HCT116 (cell line): ENCODE results near the gene BEX4. TPM values are rescaled to one million over a fixed set of nuclear protein-coding genes. Genes with fewer than 3 reads are reported as not detected.

Source experiments
- ATAC-seq: fragments of 200-7000 bp; cut with Tn5 transposase; 2 replicates; pipeline ENCODE4 v1.9.1; 2020; ENCODE audit warnings: mild to moderate bottlenecking, moderate library complexity
- BruUV-seq: library from RNA; stranded (reverse); fragments of 400-500 nt; replicated peaks from 2 replicates; lab custom pipeline; 2021; lab: Mats Ljungman, UMichigan
- CTCF ChIA-PET: fragments of 300-600 bp; sonication (Branson Sonifier 250); formaldehyde crosslinking; loops from one replicate; lab custom pipeline; 2021; ENCODE audit warnings: antibody characterized with exemption; lab: Charles Lee
- POLR2A ChIA-PET: fragments of 300-600, 350-600 bp; sonication (Branson Sonifier 250); formaldehyde crosslinking; loops from one replicate; lab custom pipeline; 2021; ENCODE audit warnings: antibody characterized with exemption; lab: Charles Lee
- RAD21 ChIA-PET, 2 experiments: fragments of 300-600 bp; sonication (Branson Sonifier 250); formaldehyde crosslinking; loops; one replicate each; lab custom pipeline; 2023; ENCODE audit warnings: low total read pairs in 2 of 2; ENCODE audit not compliant: uncharacterized antibody in 2 of 2, unreplicated experiment in 2 of 2, low non-redundant PET in 1 of 2; lab: Charles Lee
- DNase-seq: peaks from one replicate; pipeline ENCODE4 v3.0.0-alpha.2; 2010; ENCODE audit warnings: low read depth, low spot score
- H2AFZ ChIP-seq: fragments of 200-600 bp; shearing (Covaris generic), sonication (generic); 2 replicates; pipeline ENCODE4 v1.6.1; 2017; ENCODE audit warnings: low read depth, mixed run types, mixed read lengths, antibody characterized with exemption, low read length; ENCODE audit not compliant: poor library complexity, severe bottlenecking
- H3K27ac ChIP-seq: 2 replicates; pipeline ENCODE4 v1.5.1; 2012; ENCODE audit warnings: low read depth, low read length
- H3K27me3 ChIP-seq: fragments of 200-600 bp; sonication (generic); 2 replicates; pipeline ENCODE4 v1.6.1; 2016; ENCODE audit warnings: mixed run types, low read length, mixed read lengths; ENCODE audit not compliant: insufficient read depth
- H3K36me3 ChIP-seq, 2 experiments: fragments of 200-500 bp in 1 of 2; fragments of 200-600 bp in 1 of 2; sonication (Bioruptor generic) in 1 of 2; sonication (generic) in 1 of 2; 2 replicates each; pipeline versions ENCODE4 v1.5.1 to v1.6.1; 2014 to 2016; ENCODE audit warnings: low read length in 2 of 2, inconsistent platforms in 1 of 2, mixed read lengths in 1 of 2, mixed run types in 1 of 2; ENCODE audit not compliant: insufficient read depth in 2 of 2, control insufficient read depth in 1 of 2
- H3K4me1 ChIP-seq, 2 experiments: fragments of 200-600 bp in 1 of 2; sonication (generic) in 1 of 2; 2 replicates each; pipeline versions ENCODE4 v1.5.1 to v1.6.1; 2012 to 2017; ENCODE audit warnings: low read length in 2 of 2, inconsistent platforms in 1 of 2, mild to moderate bottlenecking in 1 of 2, mixed read lengths in 1 of 2, mixed run types in 1 of 2, moderate library complexity in 1 of 2; ENCODE audit not compliant: insufficient read depth in 2 of 2, control insufficient read depth in 1 of 2
- H3K4me2 ChIP-seq: fragments of 200-600 bp; sonication (generic); 2 replicates; pipeline ENCODE4 v1.6.1; 2017; ENCODE audit warnings: mixed run types, low read length, mixed read lengths
- H3K4me3 ChIP-seq, 2 experiments: fragments of 200-600 bp in 1 of 2; sonication (generic) in 1 of 2; replicated peaks in 1 of 2; 2 replicates each; pipeline ENCODE4 v1.5.1; 2011 to 2016; ENCODE audit warnings: low read length in 2 of 2, control low read depth in 1 of 2, low read depth in 1 of 2, mild to moderate bottlenecking in 1 of 2, mixed read lengths in 1 of 2, mixed run types in 1 of 2
- H3K79me2 ChIP-seq: fragments of 200-600 bp; sonication (generic); 2 replicates; pipeline ENCODE4 v1.6.1; 2017; ENCODE audit warnings: mild to moderate bottlenecking, mixed run types, low read length, moderate library complexity, mixed read lengths; ENCODE audit not compliant: insufficient read depth
- H3K9ac ChIP-seq: fragments of 200-600 bp; sonication (generic); 2 replicates; pipeline ENCODE4 v1.6.1; 2016; ENCODE audit warnings: low read length, mixed read lengths
- H3K9me2 ChIP-seq: fragments of 200-600 bp; sonication (generic), shearing (Covaris generic); 2 replicates; pipeline ENCODE4 v1.6.1; 2017; ENCODE audit warnings: mixed run types, mild to moderate bottlenecking, moderate library complexity; ENCODE audit not compliant: insufficient read depth
- H3K9me3 ChIP-seq, 2 experiments: fragments of 200-500 bp in 1 of 2; fragments of 200-600 bp in 1 of 2; sonication (Bioruptor generic) in 1 of 2; sonication (generic) in 1 of 2; 2 replicates each; pipeline ENCODE4 v1.6.1; 2014 to 2017; ENCODE audit warnings: low read length in 2 of 2, mixed read lengths in 2 of 2, inconsistent platforms in 1 of 2, low read depth in 1 of 2, mild to moderate bottlenecking in 1 of 2, mixed run types in 1 of 2, moderate library complexity in 1 of 2; ENCODE audit not compliant: control insufficient read depth in 1 of 2, insufficient read depth in 1 of 2
- H4K20me1 ChIP-seq: fragments of 200-600 bp; sonication (generic), shearing (Covaris generic); 2 replicates; pipeline ENCODE4 v1.6.1; 2017; ENCODE audit warnings: mixed run types, mild to moderate bottlenecking, moderate library complexity; ENCODE audit not compliant: insufficient read depth
- CBX3 ChIP-seq: IDR thresholded peaks from 2 replicates; pipeline ENCODE4 v1.6.1; 2012; ENCODE audit warnings: low read depth
- EGR1 ChIP-seq: IDR thresholded peaks from 2 replicates; pipeline ENCODE4 v1.6.1; 2012; ENCODE audit warnings: low read depth
- ELF1 ChIP-seq: IDR thresholded peaks from 2 replicates; pipeline ENCODE4 v1.6.1; 2012; ENCODE audit warnings: low read depth, borderline replicate concordance
- EZH2 ChIP-seq: fragments of 200-600 bp; sonication (generic); IDR thresholded peaks from 2 replicates; pipeline ENCODE4 v1.6.1; 2017; ENCODE audit warnings: antibody characterized with exemption, mixed run types
- EZH2phosphoT487 ChIP-seq: fragments of 200-600 bp; IDR thresholded peaks from 2 replicates; pipeline ENCODE4 v1.6.1; 2018; ENCODE audit warnings: antibody characterized with exemption, borderline replicate concordance
- FOSL1 ChIP-seq: IDR thresholded peaks from 2 replicates; pipeline ENCODE4 v1.6.1; 2012; ENCODE audit warnings: low read depth
- JUND ChIP-seq: IDR thresholded peaks from 2 replicates; pipeline ENCODE4 v1.6.1; 2012
- POLR2A ChIP-seq: IDR thresholded peaks from 2 replicates; pipeline ENCODE4 v1.7.0; 2011; ENCODE audit warnings: borderline replicate concordance; ENCODE audit not compliant: insufficient read depth, insufficient read length; ENCODE audit errors: extremely low read depth
- POLR2AphosphoS5 ChIP-seq: IDR thresholded peaks from 2 replicates; pipeline ENCODE4 v1.6.1; 2011; ENCODE audit warnings: mild to moderate bottlenecking, low read depth, low read length, moderate library complexity
- RAD21 ChIP-seq: IDR thresholded peaks from 2 replicates; pipeline ENCODE4 v1.6.1; 2012; ENCODE audit warnings: low read depth, mild to moderate bottlenecking
- SIN3A ChIP-seq: IDR thresholded peaks from 2 replicates; pipeline ENCODE4 v1.6.1; 2012; ENCODE audit warnings: low read depth
- SP1 ChIP-seq: IDR thresholded peaks from 2 replicates; pipeline ENCODE4 v1.6.1; 2012; ENCODE audit warnings: low read depth
- SRF ChIP-seq: IDR thresholded peaks from 2 replicates; pipeline ENCODE4 v1.6.1; 2012; ENCODE audit warnings: low read depth
- TCF7L2 ChIP-seq: IDR thresholded peaks from 2 replicates; pipeline ENCODE4 v1.7.0; 2011; ENCODE audit warnings: borderline replicate concordance, inconsistent platforms; ENCODE audit not compliant: insufficient read depth, insufficient read length; ENCODE audit errors: extremely low read depth
- YY1 ChIP-seq: IDR thresholded peaks from 2 replicates; pipeline ENCODE4 v1.6.1; 2011; ENCODE audit warnings: low read length, low read depth, moderate library complexity, mild to moderate bottlenecking; ENCODE audit not compliant: insufficient replicate concordance; ENCODE audit errors: extremely low read depth
- ZFX ChIP-seq: fragments of 450-650 bp; IDR thresholded peaks from 2 replicates; pipeline ENCODE4 v1.6.1; 2017
- ZNF274 ChIP-seq: fragments of 200-500 bp; sonication (Bioruptor generic); IDR thresholded peaks from 2 replicates; pipeline ENCODE4 v1.6.1; 2014; ENCODE audit warnings: mild to moderate bottlenecking, low read depth, low read length, inconsistent platforms
- intact Hi-C: fragments of 100-400 bp; cut with micrococcal nuclease; formaldehyde crosslinking; loops from 2 replicates; pipeline ENCODE4 v1.10.0; 2022
- total RNA-seq: library from RNA; stranded (reverse); gene quantifications from one replicate; pipeline ENCODE4 v1.2.1, GENCODE V29; 2021; ENCODE audit not compliant: unreplicated experiment
- TF ChIP-seq, protein P1 (sequence below): IDR thresholded peaks from 2 replicates; pipeline ENCODE4 v1.6.1; 2011; ENCODE audit warnings: mild to moderate bottlenecking, low read length, moderate library complexity; ENCODE audit not compliant: insufficient replicate concordance; ENCODE audit errors: extremely low read depth
- TF ChIP-seq, protein P2 (sequence below): IDR thresholded peaks from 2 replicates; pipeline ENCODE4 v1.6.1; 2012; ENCODE audit warnings: low read depth
- TF ChIP-seq, protein P3 (sequence below): IDR thresholded peaks from 2 replicates; pipeline ENCODE4 v1.6.1; 2012
- TF ChIP-seq, protein P4 (sequence below), 3 experiments: fragments of 200-600 bp in 1 of 3; sonication (generic) in 1 of 3; IDR thresholded peaks in 2 of 3; conservative IDR thresholded peaks in 1 of 3; 2 replicates each; pipeline ENCODE4 v1.5.1; 2012 to 2017; ENCODE audit warnings: low read depth in 2 of 3, low read length in 2 of 3, antibody characterized with exemption in 1 of 3, borderline replicate concordance in 1 of 3, control low read depth in 1 of 3, mild to moderate bottlenecking in 1 of 3, mixed read lengths in 1 of 3, mixed run types in 1 of 3, moderate library complexity in 1 of 3; ENCODE audit not compliant: insufficient read depth in 1 of 3

The BEX4 gene
- total RNA-seq, 1 experiment from 2014 or later: 0.91 TPM

DNA sequence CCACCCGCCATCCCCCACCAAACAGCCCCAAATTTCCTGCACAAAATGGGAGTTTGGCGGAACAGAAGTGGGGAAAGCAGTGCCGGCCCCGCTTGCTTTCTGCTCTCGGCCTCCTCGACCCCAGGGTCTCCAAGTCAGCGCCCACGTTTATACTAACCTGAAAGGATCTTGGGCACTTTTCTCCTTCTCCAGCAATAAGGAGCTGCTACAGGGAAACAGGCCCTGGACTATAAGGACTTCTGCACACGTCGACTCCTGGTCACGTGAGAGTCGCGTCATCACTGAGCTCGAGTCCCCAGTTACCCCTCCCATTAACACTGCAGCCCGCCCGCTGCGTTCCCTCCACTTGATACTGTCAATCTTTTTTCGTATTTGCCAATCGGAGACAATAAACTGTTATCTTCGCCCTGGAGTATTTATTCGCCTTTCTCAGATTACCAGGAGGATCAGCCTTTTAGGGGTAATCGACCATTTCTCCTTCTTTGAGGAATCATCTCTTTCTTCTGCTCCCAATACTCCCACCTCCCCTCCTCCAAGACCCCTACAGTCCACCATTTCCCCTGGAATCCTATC lies 40.1 kb downstream of the BEX4 start, which contains the start of gene TCEAL8:
Gene TCEAL8, minus strand, starts transcription at position 235 of the 573 bp plus-strand sequence. CDS start 1,176 bp downstream, outside the sequence.
- peak; percentile 81 for ATAC-seq
- RAD21 ChIA-PET: no interaction called here
- Histone ChIP-seq H4K20me1 (no peaks in the 10 kb centered on the region), H3K27me3 (no peaks in the 10 kb centered on the region), H3K4me3 (peak within 1 kb of the TSS; percentile 78 to 82), H3K9me3 (no peaks in the 10 kb centered on the region), H3K9ac (peak within 1 kb of the TSS; percentile 84), H3K79me2 (peaks cover 19% of the 10 kb centered on the region), H3K9me2 (no peaks in the 10 kb centered on the region), H3K4me1 (peaks cover 3 to 15% of the 10 kb centered on the region in 2 experiments; a peak in 2 of 4 replicates), H2AFZ (peak within 1 kb of the TSS; percentile 89), H3K36me3 (no peaks in the 10 kb centered on the region), H3K27ac (peak within 1 kb of the TSS; percentile 89), H3K4me2 (peak within 1 kb of the TSS; percentile 80)
- no TSS peak for BruUV-seq
- TF ChIP-seq ZFX (0 out of 2 replicates have a peak, but pooled peaks have one; percentile 31), TCF7L2 (no peak), POLR2AphosphoS5 (peak; percentile 76), SP1 (no peak), POLR2A (no peak), SRF (no peak), ZNF274 (no peak), EZH2 (no peak), CBX3 (no peak), RAD21 (no peak), SIN3A (peak; percentile 6; the same call in 1 of the 2 replicates), JUND (no peak), FOSL1 (no peak), ELF1 (no peak), EGR1 (no peak), YY1 (no peak), EZH2phosphoT487 (no peak)
- TF ChIP-seq, protein P1, sequence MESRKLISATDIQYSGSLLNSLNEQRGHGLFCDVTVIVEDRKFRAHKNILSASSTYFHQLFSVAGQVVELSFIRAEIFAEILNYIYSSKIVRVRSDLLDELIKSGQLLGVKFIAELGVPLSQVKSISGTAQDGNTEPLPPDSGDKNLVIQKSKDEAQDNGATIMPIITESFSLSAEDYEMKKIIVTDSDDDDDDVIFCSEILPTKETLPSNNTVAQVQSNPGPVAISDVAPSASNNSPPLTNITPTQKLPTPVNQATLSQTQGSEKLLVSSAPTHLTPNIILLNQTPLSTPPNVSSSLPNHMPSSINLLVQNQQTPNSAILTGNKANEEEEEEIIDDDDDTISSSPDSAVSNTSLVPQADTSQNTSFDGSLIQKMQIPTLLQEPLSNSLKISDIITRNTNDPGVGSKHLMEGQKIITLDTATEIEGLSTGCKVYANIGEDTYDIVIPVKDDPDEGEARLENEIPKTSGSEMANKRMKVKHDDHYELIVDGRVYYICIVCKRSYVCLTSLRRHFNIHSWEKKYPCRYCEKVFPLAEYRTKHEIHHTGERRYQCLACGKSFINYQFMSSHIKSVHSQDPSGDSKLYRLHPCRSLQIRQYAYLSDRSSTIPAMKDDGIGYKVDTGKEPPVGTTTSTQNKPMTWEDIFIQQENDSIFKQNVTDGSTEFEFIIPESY: no peak
- TF ChIP-seq, protein P2, sequence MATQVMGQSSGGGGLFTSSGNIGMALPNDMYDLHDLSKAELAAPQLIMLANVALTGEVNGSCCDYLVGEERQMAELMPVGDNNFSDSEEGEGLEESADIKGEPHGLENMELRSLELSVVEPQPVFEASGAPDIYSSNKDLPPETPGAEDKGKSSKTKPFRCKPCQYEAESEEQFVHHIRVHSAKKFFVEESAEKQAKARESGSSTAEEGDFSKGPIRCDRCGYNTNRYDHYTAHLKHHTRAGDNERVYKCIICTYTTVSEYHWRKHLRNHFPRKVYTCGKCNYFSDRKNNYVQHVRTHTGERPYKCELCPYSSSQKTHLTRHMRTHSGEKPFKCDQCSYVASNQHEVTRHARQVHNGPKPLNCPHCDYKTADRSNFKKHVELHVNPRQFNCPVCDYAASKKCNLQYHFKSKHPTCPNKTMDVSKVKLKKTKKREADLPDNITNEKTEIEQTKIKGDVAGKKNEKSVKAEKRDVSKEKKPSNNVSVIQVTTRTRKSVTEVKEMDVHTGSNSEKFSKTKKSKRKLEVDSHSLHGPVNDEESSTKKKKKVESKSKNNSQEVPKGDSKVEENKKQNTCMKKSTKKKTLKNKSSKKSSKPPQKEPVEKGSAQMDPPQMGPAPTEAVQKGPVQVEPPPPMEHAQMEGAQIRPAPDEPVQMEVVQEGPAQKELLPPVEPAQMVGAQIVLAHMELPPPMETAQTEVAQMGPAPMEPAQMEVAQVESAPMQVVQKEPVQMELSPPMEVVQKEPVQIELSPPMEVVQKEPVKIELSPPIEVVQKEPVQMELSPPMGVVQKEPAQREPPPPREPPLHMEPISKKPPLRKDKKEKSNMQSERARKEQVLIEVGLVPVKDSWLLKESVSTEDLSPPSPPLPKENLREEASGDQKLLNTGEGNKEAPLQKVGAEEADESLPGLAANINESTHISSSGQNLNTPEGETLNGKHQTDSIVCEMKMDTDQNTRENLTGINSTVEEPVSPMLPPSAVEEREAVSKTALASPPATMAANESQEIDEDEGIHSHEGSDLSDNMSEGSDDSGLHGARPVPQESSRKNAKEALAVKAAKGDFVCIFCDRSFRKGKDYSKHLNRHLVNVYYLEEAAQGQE: no peak
- TF ChIP-seq, protein P3, sequence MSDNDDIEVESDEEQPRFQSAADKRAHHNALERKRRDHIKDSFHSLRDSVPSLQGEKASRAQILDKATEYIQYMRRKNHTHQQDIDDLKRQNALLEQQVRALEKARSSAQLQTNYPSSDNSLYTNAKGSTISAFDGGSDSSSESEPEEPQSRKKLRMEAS: 0 out of 2 replicates have a peak, but pooled peaks have one; percentile 30
- TF ChIP-seq, protein P4, sequence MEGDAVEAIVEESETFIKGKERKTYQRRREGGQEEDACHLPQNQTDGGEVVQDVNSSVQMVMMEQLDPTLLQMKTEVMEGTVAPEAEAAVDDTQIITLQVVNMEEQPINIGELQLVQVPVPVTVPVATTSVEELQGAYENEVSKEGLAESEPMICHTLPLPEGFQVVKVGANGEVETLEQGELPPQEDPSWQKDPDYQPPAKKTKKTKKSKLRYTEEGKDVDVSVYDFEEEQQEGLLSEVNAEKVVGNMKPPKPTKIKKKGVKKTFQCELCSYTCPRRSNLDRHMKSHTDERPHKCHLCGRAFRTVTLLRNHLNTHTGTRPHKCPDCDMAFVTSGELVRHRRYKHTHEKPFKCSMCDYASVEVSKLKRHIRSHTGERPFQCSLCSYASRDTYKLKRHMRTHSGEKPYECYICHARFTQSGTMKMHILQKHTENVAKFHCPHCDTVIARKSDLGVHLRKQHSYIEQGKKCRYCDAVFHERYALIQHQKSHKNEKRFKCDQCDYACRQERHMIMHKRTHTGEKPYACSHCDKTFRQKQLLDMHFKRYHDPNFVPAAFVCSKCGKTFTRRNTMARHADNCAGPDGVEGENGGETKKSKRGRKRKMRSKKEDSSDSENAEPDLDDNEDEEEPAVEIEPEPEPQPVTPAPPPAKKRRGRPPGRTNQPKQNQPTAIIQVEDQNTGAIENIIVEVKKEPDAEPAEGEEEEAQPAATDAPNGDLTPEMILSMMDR (IDR thresholded peaks at IDR 0.05 in 2 of 3, conservative IDR thresholded peaks at IDR 0.05 in 1 of 3; ENCODE audit: borderline replicate concordance in 1 of 3, insufficient read depth in 1 of 3, low read depth in 2 of 3, low read length in 2 of 3): no peak
- POLR2A ChIA-PET: interaction anchor here (0.7 kb wide), 1 partner anchor 13 kb away, joined by 5 read pairs; no protein-coding TSS in a partner anchor
- intact Hi-C loops: no loop called here
- CTCF ChIA-PET: no interaction called here
- peak; percentile 63 for DNase-seq
